Measurements from ENCODE around the gene HPCAL1.

DNA sequence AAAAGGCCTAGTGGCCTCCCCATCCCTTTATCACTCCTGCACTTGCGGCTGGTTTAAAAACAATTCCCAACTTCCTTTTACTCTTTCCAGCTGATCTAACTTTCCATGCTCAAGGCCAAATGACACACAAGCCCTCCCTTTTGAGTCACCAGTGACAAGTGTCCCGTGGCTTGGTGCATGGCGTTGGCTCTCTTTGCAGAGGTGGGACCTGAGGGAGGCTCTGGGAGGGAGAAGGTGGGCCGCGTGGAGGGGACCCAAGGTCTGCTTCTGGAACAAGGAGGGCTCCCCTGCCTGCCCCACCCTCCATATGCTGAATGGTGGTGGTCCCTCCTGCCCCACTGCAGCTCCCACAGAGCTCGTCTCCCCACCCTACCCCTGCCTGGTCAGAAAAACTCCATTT, 30.8 kb upstream of the HPCAL1 start:
- TF ChIP-seq, protein P1, sequence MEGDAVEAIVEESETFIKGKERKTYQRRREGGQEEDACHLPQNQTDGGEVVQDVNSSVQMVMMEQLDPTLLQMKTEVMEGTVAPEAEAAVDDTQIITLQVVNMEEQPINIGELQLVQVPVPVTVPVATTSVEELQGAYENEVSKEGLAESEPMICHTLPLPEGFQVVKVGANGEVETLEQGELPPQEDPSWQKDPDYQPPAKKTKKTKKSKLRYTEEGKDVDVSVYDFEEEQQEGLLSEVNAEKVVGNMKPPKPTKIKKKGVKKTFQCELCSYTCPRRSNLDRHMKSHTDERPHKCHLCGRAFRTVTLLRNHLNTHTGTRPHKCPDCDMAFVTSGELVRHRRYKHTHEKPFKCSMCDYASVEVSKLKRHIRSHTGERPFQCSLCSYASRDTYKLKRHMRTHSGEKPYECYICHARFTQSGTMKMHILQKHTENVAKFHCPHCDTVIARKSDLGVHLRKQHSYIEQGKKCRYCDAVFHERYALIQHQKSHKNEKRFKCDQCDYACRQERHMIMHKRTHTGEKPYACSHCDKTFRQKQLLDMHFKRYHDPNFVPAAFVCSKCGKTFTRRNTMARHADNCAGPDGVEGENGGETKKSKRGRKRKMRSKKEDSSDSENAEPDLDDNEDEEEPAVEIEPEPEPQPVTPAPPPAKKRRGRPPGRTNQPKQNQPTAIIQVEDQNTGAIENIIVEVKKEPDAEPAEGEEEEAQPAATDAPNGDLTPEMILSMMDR (IDR thresholded peaks at IDR 0.05) = no peak
- no peak for TF ChIP-seq ZFX (IDR thresholded peaks at IDR 0.05; ENCODE audit: borderline replicate concordance)

All from 22Rv1 (cell line).